HG02610 (cell line): Measurements from ENCODE around the gene ME1.
"Not testable (repeated sequence)": the region's sequence is repeated elsewhere in the genome, so short reads cannot be mapped to it uniquely, and the experiment has no call there.

ENCODE experiments used
- ATAC-seq: cut with Tn5 transposase; IDR thresholded peaks from one replicate; pipeline ENCODE4 v1.9.1; 2021; ENCODE audit warnings: mild to moderate bottlenecking, moderate library complexity; ENCODE audit not compliant: unreplicated experiment

Gene ME1

GRCh38 chr6:83265384-83265783, 165.5 kb downstream of the ME1 start:
- ATAC-seq: no peak

DNA sequence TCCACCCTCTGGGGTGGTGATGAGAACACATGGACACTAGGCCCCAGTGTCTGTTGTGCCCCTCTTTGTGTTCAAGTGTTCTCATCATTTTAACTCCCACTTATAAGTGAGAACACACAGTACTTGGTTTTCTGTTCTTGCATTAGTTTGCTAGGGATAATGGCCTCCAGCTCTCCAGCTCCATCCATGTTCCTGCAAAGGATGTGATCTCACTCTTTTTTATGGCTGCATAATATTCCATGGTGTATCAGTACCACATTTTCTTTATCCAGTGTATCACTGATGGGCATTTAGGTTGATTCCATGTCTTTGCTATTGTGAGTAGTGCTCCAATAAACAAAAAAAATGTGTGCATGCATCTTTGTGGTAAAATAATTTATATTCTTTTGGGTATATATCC, 170.3 kb downstream of the ME1 start:
- ATAC-seq: no peak

- no peak for ATAC-seq
Observed at GRCh38 chr6:83258517-83258916, 172.3 kb downstream of the ME1 start.

GRCh38 chr6:83257791-83258190, 173.1 kb downstream of the ME1 start:
- ATAC-seq: no peak

GRCh38 chr6:83256719-83257118, 174.1 kb downstream of the ME1 start:
- not testable (repeated sequence) for ATAC-seq

DNA sequence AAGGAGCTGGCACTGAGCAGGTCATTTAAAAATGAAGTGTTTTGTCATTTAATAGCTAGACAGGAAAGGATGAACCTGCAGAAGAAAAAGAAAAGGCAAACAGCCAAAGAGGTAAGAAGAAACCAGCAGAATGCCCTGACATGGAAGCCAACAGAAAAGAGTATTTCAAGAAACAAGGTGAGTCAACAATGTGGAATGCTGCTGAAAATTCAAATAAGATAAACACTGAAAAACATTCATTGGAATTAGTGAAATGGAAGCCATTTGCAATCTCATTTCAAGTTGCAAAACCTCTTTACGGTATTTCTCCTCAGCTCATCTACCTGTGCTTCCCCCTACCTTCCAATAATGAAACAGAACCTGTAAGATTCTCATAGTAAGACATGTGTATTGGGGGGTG, 178.1 kb downstream of the ME1 start:
- ATAC-seq: no peak

GRCh38 chr6:83250235-83250634, 180.6 kb downstream of the ME1 start:
- ATAC-seq: no peak

GRCh38 chr6:83247471-83247870, 183.4 kb downstream of the ME1 start:
- ATAC-seq: no peak

GRCh38 chr6:83231146-83231545, 199.7 kb downstream of the ME1 start:
- ATAC-seq: no peak

- ATAC-seq: no peak
Observed at GRCh38 chr6:83226517-83226916, 204.3 kb downstream of the ME1 start.

DNA sequence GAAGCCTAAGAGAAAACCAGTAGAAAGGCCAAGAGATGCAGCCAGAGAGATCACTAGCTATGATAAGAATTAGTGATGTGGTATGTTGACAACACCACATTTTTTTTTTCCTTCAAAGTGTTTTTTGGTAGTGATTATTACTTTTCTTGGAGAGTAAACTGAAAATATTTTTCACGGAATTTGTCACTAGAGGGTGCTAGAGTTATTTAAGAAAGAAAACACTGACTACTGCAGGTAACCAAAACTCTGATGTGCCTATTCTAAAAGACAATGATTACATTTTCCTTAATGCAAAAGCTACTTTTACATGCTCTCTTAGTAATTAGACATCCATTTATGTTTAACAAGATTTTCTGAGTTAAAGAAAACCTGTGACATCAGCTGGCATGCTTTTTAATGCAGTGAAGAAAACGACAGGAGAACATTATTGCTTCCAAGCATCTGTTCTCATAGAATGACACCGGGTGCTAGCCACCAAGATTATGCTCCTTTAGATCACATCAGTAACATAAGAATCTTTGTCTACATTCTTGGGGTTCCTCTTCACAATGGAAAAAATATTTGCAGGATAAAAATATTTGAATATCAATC, 208.9 kb downstream of the ME1 start:
- ATAC-seq: peak; percentile 46

DNA sequence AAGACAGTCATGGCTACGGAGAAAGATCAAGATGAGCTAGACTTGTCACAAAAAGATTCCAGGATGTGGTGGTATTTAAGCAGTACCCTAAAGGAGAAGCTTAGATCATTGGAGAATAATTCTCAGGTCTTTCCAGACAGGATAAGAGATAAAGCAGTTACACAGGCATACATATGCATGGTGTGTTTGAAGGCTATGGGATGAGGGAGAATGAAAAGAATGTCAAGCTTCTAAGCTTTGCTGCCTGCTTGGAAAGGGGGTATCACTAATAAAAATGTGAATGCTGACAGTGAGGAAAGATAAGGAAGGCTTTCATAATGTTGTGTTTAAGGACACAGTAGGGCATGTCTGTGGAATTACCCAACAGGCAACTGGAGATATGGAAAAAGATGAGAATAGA, 209.6 kb downstream of the ME1 start:
- no peak for ATAC-seq

- no peak for ATAC-seq
Observed at GRCh38 chr6:83220121-83220520, 210.7 kb downstream of the ME1 start.

- ATAC-seq: no peak
Observed at GRCh38 chr6:83218646-83219045, 212.2 kb downstream of the ME1 start.

- no peak for ATAC-seq
Observed at GRCh38 chr6:83216806-83217205, 214.0 kb downstream of the ME1 start.

DNA sequence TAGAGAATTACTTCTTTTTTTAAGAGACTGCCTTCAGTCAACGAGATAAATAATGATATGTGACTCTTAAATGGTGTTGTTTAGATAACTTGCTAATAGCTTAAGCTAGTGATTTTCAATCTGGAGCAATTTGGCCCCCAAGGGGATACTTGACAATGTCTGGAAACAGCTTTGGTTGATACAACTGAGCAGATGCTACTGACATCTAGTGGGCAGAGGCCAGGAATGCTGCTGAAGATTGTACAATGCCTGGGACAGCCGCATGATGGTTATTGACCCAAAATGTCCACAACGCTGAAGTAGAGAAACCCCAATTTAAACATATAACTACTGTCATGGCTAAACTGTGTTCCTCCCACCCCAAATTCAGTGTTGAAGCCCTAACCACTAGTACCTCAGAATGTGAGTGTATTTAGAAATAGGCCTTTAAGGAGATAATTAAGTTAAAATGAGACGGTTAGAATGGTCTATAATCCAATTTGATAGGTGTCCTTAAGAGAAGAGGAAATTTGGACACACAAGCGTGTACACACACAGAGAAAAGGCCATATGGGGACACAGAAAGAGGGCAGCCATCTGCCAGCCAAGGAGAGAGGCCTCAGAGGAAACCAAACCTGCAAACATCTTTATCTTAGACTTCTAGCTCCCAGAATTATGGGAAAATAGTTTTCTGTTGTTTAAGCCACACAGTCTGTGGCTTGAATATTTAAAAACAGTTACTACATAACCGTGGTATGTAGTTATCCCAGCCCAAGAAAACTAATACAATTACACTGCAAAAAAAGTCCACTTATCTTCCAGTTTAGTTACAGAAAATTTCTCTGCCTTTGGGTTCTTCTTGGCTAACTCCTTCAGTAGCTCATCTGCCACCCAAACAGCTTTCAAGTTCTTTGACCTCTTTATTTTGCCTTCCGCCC, 215.5 kb downstream of the ME1 start:
- ATAC-seq: peak; percentile 98

- no peak for ATAC-seq
Observed at GRCh38 chr6:83202031-83202430, 228.8 kb downstream of the ME1 start.

GRCh38 chr6:83199863-83200225, 231.0 kb downstream of the ME1 start:
- ATAC-seq: no peak

DNA sequence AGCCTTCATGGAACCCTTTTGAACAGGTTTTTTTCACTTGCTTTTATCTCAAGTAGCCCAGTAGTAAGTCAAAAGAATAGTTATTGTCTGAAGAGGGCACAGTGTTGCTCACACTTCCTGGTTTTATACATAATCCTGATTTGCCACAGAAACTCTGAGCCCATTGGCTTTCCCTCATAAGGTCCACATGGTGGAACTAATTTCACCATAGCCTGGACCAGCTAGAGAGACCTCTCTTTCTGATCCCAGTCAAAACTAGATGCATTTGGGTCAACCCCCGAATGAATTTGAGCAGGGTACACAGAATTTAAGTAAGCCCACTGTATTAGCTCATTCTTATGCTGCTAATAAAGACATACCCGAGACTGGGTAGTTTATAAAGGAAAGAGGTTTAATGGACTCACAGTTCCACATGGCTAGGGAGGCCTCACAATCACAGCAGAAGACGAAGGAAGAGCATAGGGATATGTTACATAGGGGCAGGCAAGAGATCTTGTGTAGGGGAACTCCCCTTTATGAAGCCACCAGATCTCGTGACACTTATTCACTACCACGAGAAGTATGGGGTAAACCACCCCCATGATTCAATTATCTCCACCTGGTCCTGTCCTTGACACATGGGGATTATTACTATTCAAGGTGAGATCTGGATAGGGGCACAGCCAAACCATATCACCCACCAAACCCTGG, 231.5 kb downstream of the ME1 start:
- no peak for ATAC-seq

- no peak for ATAC-seq
Observed at GRCh38 chr6:83198486-83199172, 232.2 kb downstream of the ME1 start.
